SK-N-SH treated with all-trans-retinoic acid at 6 μM for 48 hours (cell line): Measurements from ENCODE around the gene MMP25.

Source experiments
- ATAC-seq: fragments of 200-7000 bp; cut with Tn5 transposase; 3 replicates; pipeline ENCODE4 v1.9.1; 2020; ENCODE audit warnings: mild to moderate bottlenecking, moderate library complexity
- ARNTL ChIP-seq: fragments of 450-650 bp; formaldehyde crosslinking; IDR thresholded peaks from 2 replicates; pipeline ENCODE4 v1.5.0; 2020; ENCODE audit warnings: low read depth, mild to moderate bottlenecking, moderate library complexity, borderline replicate concordance
- BACH2 ChIP-seq: fragments of 250-450 bp; sonication (Bioruptor Pico); IDR thresholded peaks from 2 replicates; pipeline ENCODE4 v1.9.0; 2021; ENCODE audit warnings: mild to moderate bottlenecking, borderline replicate concordance
- CSDC2 ChIP-seq: fragments of 250-450 bp; sonication (Bioruptor Pico); IDR thresholded peaks from 2 replicates; pipeline ENCODE4 v1.5.0; 2020; ENCODE audit warnings: mild to moderate bottlenecking, moderate library complexity
- CSRNP3 ChIP-seq: fragments of 250-450 bp; sonication (Bioruptor Pico); IDR thresholded peaks from 2 replicates; pipeline ENCODE4 v1.5.1; 2021; ENCODE audit warnings: mild to moderate bottlenecking, moderate library complexity
- GLIS3 ChIP-seq: fragments of 250-450 bp; sonication (Bioruptor Pico); IDR thresholded peaks from 2 replicates; pipeline ENCODE4 v1.5.0; 2020; ENCODE audit warnings: mild to moderate bottlenecking, moderate library complexity
- ISL1 ChIP-seq: fragments of 250-450 bp; sonication (Bioruptor Pico); IDR thresholded peaks from 2 replicates; pipeline ENCODE4 v2.1.2; 2022; ENCODE audit warnings: mild to moderate bottlenecking, moderate library complexity
- OSR1 ChIP-seq: fragments of 250-450 bp; sonication (Bioruptor Pico); IDR thresholded peaks from 2 replicates; pipeline ENCODE4 v1.8.0; 2022; ENCODE audit warnings: moderate library complexity, mild to moderate bottlenecking, inconsistent platforms
- PATZ1 ChIP-seq: fragments of 250-450 bp; sonication (Bioruptor Pico); IDR thresholded peaks from 2 replicates; pipeline ENCODE4 v1.8.0; 2020; ENCODE audit warnings: mild to moderate bottlenecking, moderate library complexity, borderline replicate concordance
- PPARA ChIP-seq: fragments of 250-450 bp; sonication (Bioruptor Pico); IDR thresholded peaks from 2 replicates; pipeline ENCODE4 v1.5.0; 2020; ENCODE audit warnings: mild to moderate bottlenecking, borderline replicate concordance
- RARB ChIP-seq: fragments of 250-450 bp; sonication (Bioruptor Pico); IDR thresholded peaks from 2 replicates; pipeline ENCODE4 v1.8.0; 2021; ENCODE audit warnings: mild to moderate bottlenecking, moderate library complexity
- TCF4 ChIP-seq: fragments of 250-450 bp; sonication (Bioruptor Pico); IDR thresholded peaks from 2 replicates; pipeline ENCODE4 v1.8.0; 2021; ENCODE audit warnings: mild to moderate bottlenecking, moderate library complexity, borderline replicate concordance
- TOX ChIP-seq: fragments of 250-450 bp; sonication (Bioruptor Pico); IDR thresholded peaks from 2 replicates; pipeline ENCODE4 v1.8.0; 2021; ENCODE audit warnings: mild to moderate bottlenecking, moderate library complexity, borderline replicate concordance
- ZC3H10 ChIP-seq: fragments of 250-450 bp; sonication (Bioruptor Pico); IDR thresholded peaks from 2 replicates; pipeline ENCODE4 v1.5.1; 2021; ENCODE audit warnings: mild to moderate bottlenecking, moderate library complexity
- ZFP3 ChIP-seq: fragments of 250-450 bp; sonication (Bioruptor Pico); IDR thresholded peaks from 2 replicates; pipeline ENCODE4 v1.5.0; 2020; ENCODE audit warnings: mild to moderate bottlenecking, moderate library complexity
- ZFP30 ChIP-seq: fragments of 450-650 bp; formaldehyde crosslinking; IDR thresholded peaks from 2 replicates; pipeline ENCODE4 v1.5.0; 2022; ENCODE audit warnings: mild to moderate bottlenecking, moderate library complexity
- ZNF565 ChIP-seq: fragments of 450-650 bp; formaldehyde crosslinking; conservative IDR thresholded peaks from 2 replicates; pipeline ENCODE4 v1.5.0; 2020; ENCODE audit warnings: low read depth, mild to moderate bottlenecking, moderate library complexity
- ZNF70 ChIP-seq: fragments of 450-650 bp; formaldehyde crosslinking; IDR thresholded peaks from 2 replicates; pipeline ENCODE4 v1.5.0; 2020; ENCODE audit warnings: mild to moderate bottlenecking, moderate library complexity
- ZNF8 ChIP-seq: fragments of 450-650 bp; formaldehyde crosslinking; IDR thresholded peaks from 2 replicates; pipeline ENCODE4 v1.5.0; 2020; ENCODE audit warnings: mild to moderate bottlenecking, moderate library complexity
- TF ChIP-seq, protein P1 (sequence below): fragments of 250-450 bp; sonication (Bioruptor Pico); IDR thresholded peaks from 2 replicates; pipeline ENCODE4 v1.5.0; 2020; ENCODE audit warnings: mild to moderate bottlenecking, moderate library complexity
- TF ChIP-seq, protein P2 (sequence below): fragments of 250-450 bp; sonication (Bioruptor Pico); IDR thresholded peaks from 2 replicates; pipeline ENCODE4 v1.8.0; 2021; ENCODE audit warnings: low read depth, mild to moderate bottlenecking, moderate library complexity, borderline replicate concordance
- TF ChIP-seq, protein P3 (sequence below): fragments of 250-450 bp; sonication (Bioruptor Pico); IDR thresholded peaks from 2 replicates; pipeline ENCODE4 v1.5.1; 2020; ENCODE audit warnings: low read depth, mild to moderate bottlenecking, moderate library complexity

Gene MMP25

DNA sequence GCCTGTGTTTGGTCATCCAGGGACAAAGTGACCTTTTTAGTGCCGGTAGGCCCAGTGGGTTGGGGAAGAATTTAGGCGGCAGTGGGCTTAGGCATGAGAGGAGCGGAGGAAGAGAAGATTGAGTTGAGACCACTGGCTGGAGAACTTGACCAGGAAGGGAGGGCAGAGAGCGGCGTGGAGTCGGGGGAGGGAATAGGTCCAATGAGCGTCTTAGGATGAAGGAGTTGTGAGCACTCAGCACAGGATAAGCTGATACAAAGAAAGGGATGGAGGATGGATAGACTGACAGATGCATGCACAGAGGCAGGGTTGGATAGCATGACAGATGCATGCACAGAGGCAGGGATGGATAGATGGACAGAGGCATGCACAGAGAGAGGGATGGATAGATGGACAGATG is 27.1 kb downstream of the MMP25 start (continued):
- no peak for TF ChIP-seq ARNTL (CRISPR knock-in tag)
- no peak for TF ChIP-seq ZFP3 (CRISPR knock-in tag)
- no peak for TF ChIP-seq RARB
- TF ChIP-seq ZNF565 (CRISPR knock-in tag) = no peak
- TF ChIP-seq, protein P1, sequence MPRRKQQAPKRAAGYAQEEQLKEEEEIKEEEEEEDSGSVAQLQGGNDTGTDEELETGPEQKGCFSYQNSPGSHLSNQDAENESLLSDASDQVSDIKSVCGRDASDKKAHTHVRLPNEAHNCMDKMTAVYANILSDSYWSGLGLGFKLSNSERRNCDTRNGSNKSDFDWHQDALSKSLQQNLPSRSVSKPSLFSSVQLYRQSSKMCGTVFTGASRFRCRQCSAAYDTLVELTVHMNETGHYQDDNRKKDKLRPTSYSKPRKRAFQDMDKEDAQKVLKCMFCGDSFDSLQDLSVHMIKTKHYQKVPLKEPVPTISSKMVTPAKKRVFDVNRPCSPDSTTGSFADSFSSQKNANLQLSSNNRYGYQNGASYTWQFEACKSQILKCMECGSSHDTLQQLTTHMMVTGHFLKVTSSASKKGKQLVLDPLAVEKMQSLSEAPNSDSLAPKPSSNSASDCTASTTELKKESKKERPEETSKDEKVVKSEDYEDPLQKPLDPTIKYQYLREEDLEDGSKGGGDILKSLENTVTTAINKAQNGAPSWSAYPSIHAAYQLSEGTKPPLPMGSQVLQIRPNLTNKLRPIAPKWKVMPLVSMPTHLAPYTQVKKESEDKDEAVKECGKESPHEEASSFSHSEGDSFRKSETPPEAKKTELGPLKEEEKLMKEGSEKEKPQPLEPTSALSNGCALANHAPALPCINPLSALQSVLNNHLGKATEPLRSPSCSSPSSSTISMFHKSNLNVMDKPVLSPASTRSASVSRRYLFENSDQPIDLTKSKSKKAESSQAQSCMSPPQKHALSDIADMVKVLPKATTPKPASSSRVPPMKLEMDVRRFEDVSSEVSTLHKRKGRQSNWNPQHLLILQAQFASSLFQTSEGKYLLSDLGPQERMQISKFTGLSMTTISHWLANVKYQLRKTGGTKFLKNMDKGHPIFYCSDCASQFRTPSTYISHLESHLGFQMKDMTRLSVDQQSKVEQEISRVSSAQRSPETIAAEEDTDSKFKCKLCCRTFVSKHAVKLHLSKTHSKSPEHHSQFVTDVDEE (CRISPR knock-in tag) = no peak
- no peak for TF ChIP-seq TCF4 (CRISPR knock-in tag)
- TF ChIP-seq GLIS3 (CRISPR knock-in tag) = no peak
- no peak for TF ChIP-seq OSR1 (CRISPR knock-in tag)

- no peak for TF ChIP-seq BACH2 (CRISPR knock-in tag)
- TF ChIP-seq ZFP30 = no peak
- TF ChIP-seq ZNF70 = no peak
- TF ChIP-seq PPARA = no peak
- TF ChIP-seq, protein P2, sequence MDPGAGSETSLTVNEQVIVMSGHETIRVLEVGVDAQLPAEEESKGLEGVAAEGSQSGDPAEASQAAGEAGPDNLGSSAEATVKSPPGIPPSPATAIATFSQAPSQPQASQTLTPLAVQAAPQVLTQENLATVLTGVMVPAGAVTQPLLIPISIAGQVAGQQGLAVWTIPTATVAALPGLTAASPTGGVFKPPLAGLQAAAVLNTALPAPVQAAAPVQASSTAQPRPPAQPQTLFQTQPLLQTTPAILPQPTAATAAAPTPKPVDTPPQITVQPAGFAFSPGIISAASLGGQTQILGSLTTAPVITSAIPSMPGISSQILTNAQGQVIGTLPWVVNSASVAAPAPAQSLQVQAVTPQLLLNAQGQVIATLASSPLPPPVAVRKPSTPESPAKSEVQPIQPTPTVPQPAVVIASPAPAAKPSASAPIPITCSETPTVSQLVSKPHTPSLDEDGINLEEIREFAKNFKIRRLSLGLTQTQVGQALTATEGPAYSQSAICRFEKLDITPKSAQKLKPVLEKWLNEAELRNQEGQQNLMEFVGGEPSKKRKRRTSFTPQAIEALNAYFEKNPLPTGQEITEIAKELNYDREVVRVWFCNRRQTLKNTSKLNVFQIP (CRISPR knock-in tag) = no peak
- TF ChIP-seq RARB = no peak
- no peak for TF ChIP-seq TOX (CRISPR knock-in tag)
- TF ChIP-seq GLIS3 (CRISPR knock-in tag) = no peak
- TF ChIP-seq PATZ1 = no peak
- no peak for TF ChIP-seq CSDC2 (CRISPR knock-in tag)
- TF ChIP-seq ZC3H10 = no peak
- TF ChIP-seq, protein P1 (CRISPR knock-in tag) = no peak
- no peak for TF ChIP-seq TCF4 (CRISPR knock-in tag)
- no peak for ATAC-seq
Observed at GRCh38 chr16:3074860-3075522, 28.6 kb downstream of the MMP25 start.

DNA sequence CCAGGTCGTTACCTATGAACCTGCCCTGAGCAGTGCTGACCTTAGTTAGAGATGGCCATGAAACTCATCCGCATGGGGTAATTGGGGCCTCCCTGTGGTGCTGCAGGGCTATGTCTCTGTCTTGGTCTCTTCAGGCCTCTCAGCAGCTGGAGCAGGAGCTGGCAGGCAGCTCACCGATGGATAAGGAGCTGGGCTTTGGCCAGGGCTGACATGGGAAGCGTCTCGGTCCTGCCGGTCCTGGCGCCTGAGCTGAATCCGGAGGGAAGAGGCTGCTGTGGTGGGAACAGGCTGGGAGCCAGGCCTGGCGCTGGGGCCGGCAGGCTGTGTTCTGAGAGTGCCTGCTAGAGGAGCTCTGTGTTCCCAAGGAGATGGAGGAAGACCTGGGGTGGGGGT is 29.2 kb downstream of the MMP25 start:
- ATAC-seq = no peak
- TF ChIP-seq GLIS3 (CRISPR knock-in tag) = no peak
- no peak for TF ChIP-seq ZNF8 (CRISPR knock-in tag)
- no peak for TF ChIP-seq RARB
- TF ChIP-seq, protein P3, sequence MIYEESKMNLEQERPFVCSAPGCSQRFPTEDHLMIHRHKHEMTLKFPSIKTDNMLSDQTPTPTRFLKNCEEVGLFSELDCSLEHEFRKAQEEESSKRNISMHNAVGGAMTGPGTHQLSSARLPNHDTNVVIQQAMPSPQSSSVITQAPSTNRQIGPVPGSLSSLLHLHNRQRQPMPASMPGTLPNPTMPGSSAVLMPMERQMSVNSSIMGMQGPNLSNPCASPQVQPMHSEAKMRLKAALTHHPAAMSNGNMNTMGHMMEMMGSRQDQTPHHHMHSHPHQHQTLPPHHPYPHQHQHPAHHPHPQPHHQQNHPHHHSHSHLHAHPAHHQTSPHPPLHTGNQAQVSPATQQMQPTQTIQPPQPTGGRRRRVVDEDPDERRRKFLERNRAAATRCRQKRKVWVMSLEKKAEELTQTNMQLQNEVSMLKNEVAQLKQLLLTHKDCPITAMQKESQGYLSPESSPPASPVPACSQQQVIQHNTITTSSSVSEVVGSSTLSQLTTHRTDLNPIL = no peak
- no peak for TF ChIP-seq ISL1 (CRISPR knock-in tag)
- TF ChIP-seq, protein P1 (CRISPR knock-in tag) = no peak
- TF ChIP-seq ZFP3 (CRISPR knock-in tag) = no peak
- no peak for TF ChIP-seq OSR1 (CRISPR knock-in tag)
- no peak for TF ChIP-seq TCF4 (CRISPR knock-in tag)
- TF ChIP-seq CSRNP3 (CRISPR knock-in tag) = no peak
- TF ChIP-seq ZNF565 (CRISPR knock-in tag) = no peak
